ENCODE results near the gene CSTF1.

The CSTF1 gene

DNA sequence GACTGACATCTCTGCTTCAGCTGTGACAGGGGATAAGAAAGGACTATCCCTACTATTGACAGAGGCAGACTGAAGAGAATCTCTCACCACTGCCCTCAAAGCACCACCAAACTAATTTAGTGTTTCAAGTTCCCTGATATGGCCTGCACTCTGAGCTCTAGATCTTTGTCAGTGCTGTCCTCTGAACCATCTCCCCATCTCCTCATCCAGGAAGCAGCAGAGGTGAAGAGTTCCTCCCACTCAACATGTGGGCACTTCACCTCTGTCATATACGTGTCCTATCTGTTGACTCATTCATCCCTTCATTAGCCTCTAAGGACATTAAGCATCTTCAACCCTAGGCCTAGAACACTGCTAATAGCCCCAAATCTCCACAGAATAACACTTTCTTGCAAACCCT lies 19.6 kb upstream of the CSTF1 start:
- Histone ChIP-seq H3K4ac (ENCODE audit: low read depth, low read length) (no peak overlapping the region), H3K9ac (ENCODE audit: low read length) (no peak overlapping the region), H2AK5ac (ENCODE audit: low read length) (no peak overlapping the region), H2BK120ac (ENCODE audit: low read depth, low read length) (no peak overlapping the region), H3K79me1 (ENCODE audit: low read length) (peaks cover 11% of the 10 kb centered on the region), H3K56ac (ENCODE audit: low read length) (no peak overlapping the region), H3K4me3 (ENCODE audit: low read length) (no peak overlapping the region), H3K23ac (ENCODE audit: low read length) (no peak overlapping the region), H4K8ac (ENCODE audit: low read depth, low read length) (no peak overlapping the region), H3K27ac (ENCODE audit: low read depth, low read length) (no peak overlapping the region), H2BK15ac (replicated peaks; ENCODE audit: low read depth) (no peak overlapping the region), H3K36me3 (ENCODE audit: control insufficient read depth, insufficient read depth, low read length) (peaks cover 11% of the 10 kb centered on the region), H3K27me3 (ENCODE audit: insufficient read depth, low read length, poor library complexity) (no peaks in the 10 kb centered on the region), H2BK5ac (ENCODE audit: low read length) (no peak overlapping the region), H3K4me1 (ENCODE audit: control insufficient read depth, low read depth, low read length) (no peaks in the 10 kb centered on the region), H3K18ac (ENCODE audit: low read length) (no peak overlapping the region), H4K5ac (ENCODE audit: low read length) (no peak overlapping the region), H3K79me2 (ENCODE audit: control insufficient read depth, insufficient read depth, low read length) (peaks cover under 1% of the 10 kb centered on the region), H3K4me2 (ENCODE audit: low read length) (no peak overlapping the region)
- WGBS (ENCODE audit: extremely low coverage, insufficient coverage, low lambda C conversion rate): no CpG with 5 or more reads among the region's 1 CpG
- no peak for DNase-seq

DNA sequence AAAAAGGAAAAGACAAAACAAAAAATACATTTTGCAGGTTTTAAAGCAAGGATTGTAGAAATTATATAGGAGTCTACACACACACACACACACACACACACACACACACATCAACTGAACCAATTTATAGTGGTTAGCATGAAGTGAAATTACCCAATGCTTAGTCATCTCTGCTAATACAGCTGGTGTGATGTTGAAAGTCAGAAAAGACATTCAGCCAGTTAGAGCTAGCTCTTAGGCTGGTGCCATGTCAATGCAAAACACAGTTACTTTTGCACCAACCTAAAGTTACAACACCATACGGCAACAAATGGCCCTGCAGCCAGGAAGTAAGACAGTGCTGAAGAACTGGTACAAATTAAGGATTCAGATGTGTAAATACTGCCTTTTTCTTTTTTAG lies 18.5 kb upstream of the CSTF1 start:
- WGBS (ENCODE audit: extremely low coverage, insufficient coverage, low lambda C conversion rate): no CpG with 5 or more reads among the region's 1 CpG
- Histone ChIP-seq H4K8ac (ENCODE audit: low read depth, low read length) (no peak overlapping the region), H3K4me3 (ENCODE audit: low read length) (no peak overlapping the region)

DNA sequence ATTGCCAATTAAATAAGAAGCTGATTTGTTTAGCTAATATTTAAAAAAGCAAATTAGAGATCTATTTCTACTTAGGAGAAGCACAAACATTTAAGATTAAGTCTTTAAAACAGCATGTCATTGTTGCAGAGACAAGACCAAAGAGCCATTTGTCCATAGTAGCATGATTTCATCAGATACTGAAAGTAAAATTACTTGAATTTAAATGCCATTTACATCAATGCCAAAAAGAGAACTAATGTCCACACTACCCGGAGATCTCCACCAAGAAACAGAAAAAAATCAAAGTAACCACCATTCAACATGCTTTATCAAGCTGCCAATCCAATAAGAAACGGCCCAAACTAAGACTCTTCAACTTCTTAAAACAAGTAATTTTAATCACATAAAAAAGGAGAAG lies 16.1 kb upstream of the CSTF1 start:
- Histone ChIP-seq H3K27ac (ENCODE audit: low read depth, low read length) (no peak overlapping the region), H4K5ac (ENCODE audit: low read length) (no peak overlapping the region), H3K79me2 (ENCODE audit: control insufficient read depth, insufficient read depth, low read length) (peaks cover 4% of the 10 kb centered on the region), H2BK5ac (ENCODE audit: low read length) (no peak overlapping the region), H3K79me1 (ENCODE audit: low read length) (peaks cover 13% of the 10 kb centered on the region), H3K4me3 (ENCODE audit: low read length) (no peak overlapping the region), H3K56ac (ENCODE audit: low read length) (no peak overlapping the region), H3K9ac (ENCODE audit: low read length) (no peak overlapping the region), H2BK15ac (replicated peaks; ENCODE audit: low read depth) (no peak overlapping the region), H3K18ac (ENCODE audit: low read length) (no peak overlapping the region), H3K4ac (ENCODE audit: low read depth, low read length) (no peak overlapping the region), H2AK5ac (ENCODE audit: low read length) (no peak overlapping the region), H3K27me3 (ENCODE audit: insufficient read depth, low read length, poor library complexity) (no peaks in the 10 kb centered on the region), H3K4me1 (ENCODE audit: control insufficient read depth, low read depth, low read length) (no peaks in the 10 kb centered on the region), H3K23ac (ENCODE audit: low read length) (no peak overlapping the region), H3K36me3 (ENCODE audit: control insufficient read depth, insufficient read depth, low read length) (peaks cover 11% of the 10 kb centered on the region), H3K4me2 (ENCODE audit: low read length) (no peak overlapping the region), H4K8ac (ENCODE audit: low read depth, low read length) (no peak overlapping the region), H2BK120ac (ENCODE audit: low read depth, low read length) (no peak overlapping the region)
- DNase-seq: no peak
- WGBS (ENCODE audit: extremely low coverage, insufficient coverage, low lambda C conversion rate): no CpG with 5 or more reads among the region's 2 CpGs

More for the DNA sequence above, 18.5 kb upstream of the CSTF1 start:
- Histone ChIP-seq H3K18ac (ENCODE audit: low read length) (no peak overlapping the region), H3K27me3 (ENCODE audit: insufficient read depth, low read length, poor library complexity) (no peaks in the 10 kb centered on the region), H4K5ac (ENCODE audit: low read length) (no peak overlapping the region), H3K4ac (ENCODE audit: low read depth, low read length) (no peak overlapping the region), H3K36me3 (ENCODE audit: control insufficient read depth, insufficient read depth, low read length) (peaks cover 11% of the 10 kb centered on the region), H2BK15ac (replicated peaks; ENCODE audit: low read depth) (no peak overlapping the region), H2AK5ac (ENCODE audit: low read length) (no peak overlapping the region), H3K23ac (ENCODE audit: low read length) (no peak overlapping the region), H2BK120ac (ENCODE audit: low read depth, low read length) (no peak overlapping the region), H3K27ac (ENCODE audit: low read depth, low read length) (no peak overlapping the region), H2BK5ac (ENCODE audit: low read length) (no peak overlapping the region), H3K79me1 (ENCODE audit: low read length) (peaks cover 13% of the 10 kb centered on the region), H3K56ac (ENCODE audit: low read length) (no peak overlapping the region), H3K79me2 (ENCODE audit: control insufficient read depth, insufficient read depth, low read length) (peaks cover 4% of the 10 kb centered on the region), H3K9ac (ENCODE audit: low read length) (no peak overlapping the region), H3K4me1 (ENCODE audit: control insufficient read depth, low read depth, low read length) (no peaks in the 10 kb centered on the region), H3K4me2 (ENCODE audit: low read length) (no peak overlapping the region)
- DNase-seq: no peak

DNA sequence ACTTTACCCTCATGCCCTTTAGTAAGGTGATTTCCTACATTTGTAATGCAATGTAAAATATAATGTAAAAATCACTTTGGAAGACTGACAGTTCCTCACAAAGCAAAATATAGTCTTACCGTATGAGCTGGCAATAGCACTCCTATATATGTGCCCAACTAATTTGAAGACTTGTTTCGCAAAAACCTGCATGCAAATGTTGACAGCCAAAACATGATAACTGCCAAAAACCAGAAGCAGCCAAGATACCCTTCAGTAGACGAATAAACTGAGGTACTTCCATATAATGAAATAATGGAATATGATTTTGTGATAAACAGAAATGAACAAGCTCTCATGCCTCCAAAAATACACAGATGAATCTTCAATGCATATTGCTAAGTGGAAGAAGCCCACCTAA lies 14.1 kb upstream of the CSTF1 start:
- H3K27me3 ChIP-seq (ENCODE audit: insufficient read depth, low read length, poor library complexity): no peaks in the 10 kb centered on the region
- H2BK120ac ChIP-seq (ENCODE audit: low read depth, low read length): no peak overlapping the region
- no peak for DNase-seq
- no peak overlapping the region for H3K23ac ChIP-seq (ENCODE audit: low read length)
- no CpG with 5 or more reads among the region's 3 CpGs for WGBS (ENCODE audit: extremely low coverage, insufficient coverage, low lambda C conversion rate)
- no peaks in the 10 kb centered on the region for H3K4me1 ChIP-seq (ENCODE audit: control insufficient read depth, low read depth, low read length)
- H4K5ac ChIP-seq (ENCODE audit: low read length): no peak overlapping the region
- H3K4ac ChIP-seq (ENCODE audit: low read depth, low read length): no peak overlapping the region
- H3K27ac ChIP-seq (ENCODE audit: low read depth, low read length): no peak overlapping the region
- H3K18ac ChIP-seq (ENCODE audit: low read length): no peak overlapping the region
- no peak overlapping the region for H4K8ac ChIP-seq (ENCODE audit: low read depth, low read length)
- H3K79me1 ChIP-seq (ENCODE audit: low read length): peaks cover 15% of the 10 kb centered on the region
- H2BK15ac ChIP-seq (replicated peaks; ENCODE audit: low read depth): no peak overlapping the region
- no peak overlapping the region for H3K4me2 ChIP-seq (ENCODE audit: low read length)
- no peak overlapping the region for H3K56ac ChIP-seq (ENCODE audit: low read length)
- peaks cover 11% of the 10 kb centered on the region for H3K79me2 ChIP-seq (ENCODE audit: control insufficient read depth, insufficient read depth, low read length)
- peaks cover 7% of the 10 kb centered on the region for H3K36me3 ChIP-seq (ENCODE audit: control insufficient read depth, insufficient read depth, low read length)
- no peak overlapping the region for H3K4me3 ChIP-seq (ENCODE audit: low read length)
- no peak overlapping the region for H3K9ac ChIP-seq (ENCODE audit: low read length)
- H2AK5ac ChIP-seq (ENCODE audit: low read length): no peak overlapping the region
- H2BK5ac ChIP-seq (ENCODE audit: low read length): no peak overlapping the region

DNA sequence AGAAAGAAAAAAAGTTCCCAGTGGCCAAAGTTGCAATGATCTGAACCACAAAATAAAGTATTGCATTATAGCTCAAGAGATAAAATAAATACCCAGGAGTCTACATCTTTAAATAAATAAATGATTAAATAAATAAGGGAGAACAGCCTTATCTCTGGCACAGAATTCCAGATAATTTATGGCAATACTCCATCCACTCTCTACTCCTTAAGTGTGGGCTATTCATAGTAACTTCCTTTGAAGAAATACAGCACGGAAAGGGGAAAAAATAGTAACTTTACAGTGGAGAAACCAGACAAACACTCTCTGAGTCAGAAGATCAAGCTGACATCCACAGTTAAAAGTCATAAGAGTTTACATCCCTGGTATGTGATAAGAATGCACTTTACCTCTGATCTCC lies 12.1 kb upstream of the CSTF1 start:
- Histone ChIP-seq H3K27ac (ENCODE audit: low read depth, low read length) (no peak overlapping the region), H2BK5ac (ENCODE audit: low read length) (no peak overlapping the region), H3K36me3 (ENCODE audit: control insufficient read depth, insufficient read depth, low read length) (peaks cover 11% of the 10 kb centered on the region)

DNA sequence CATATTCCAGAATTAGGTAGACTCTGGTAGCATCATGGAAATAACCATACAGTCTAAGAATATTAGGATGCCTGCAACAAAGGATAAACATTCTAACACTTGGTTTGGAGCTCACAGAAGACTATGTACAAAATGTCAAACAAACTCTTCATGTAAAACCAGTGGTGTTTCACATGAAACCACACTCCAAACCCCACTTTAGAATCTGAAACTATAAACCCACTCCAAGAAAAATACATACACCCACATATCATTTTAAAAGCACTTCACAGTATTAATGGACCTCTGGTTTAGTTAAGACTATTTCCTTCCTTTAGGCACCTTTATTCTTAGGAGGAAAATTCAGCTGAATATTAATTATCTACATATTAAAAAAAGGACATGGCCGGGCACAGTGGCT lies 10.9 kb upstream of the CSTF1 start:
- no CpG with 5 or more reads among the region's 1 CpG for WGBS (ENCODE audit: extremely low coverage, insufficient coverage, low lambda C conversion rate)
- Histone ChIP-seq H4K5ac (ENCODE audit: low read length) (no peak overlapping the region), H3K23ac (ENCODE audit: low read length) (no peak overlapping the region), H3K9ac (ENCODE audit: low read length) (no peak overlapping the region), H2AK5ac (ENCODE audit: low read length) (no peak overlapping the region), H3K4me3 (ENCODE audit: low read length) (no peak overlapping the region), H3K4ac (ENCODE audit: low read depth, low read length) (no peak overlapping the region), H2BK5ac (ENCODE audit: low read length) (no peak overlapping the region), H2BK120ac (ENCODE audit: low read depth, low read length) (no peak overlapping the region), H3K4me2 (ENCODE audit: low read length) (no peak overlapping the region), H3K79me1 (ENCODE audit: low read length) (peaks cover 27% of the 10 kb centered on the region), H3K36me3 (ENCODE audit: control insufficient read depth, insufficient read depth, low read length) (peaks cover 15% of the 10 kb centered on the region), H3K27ac (ENCODE audit: low read depth, low read length) (no peak overlapping the region), H2BK15ac (replicated peaks; ENCODE audit: low read depth) (no peak overlapping the region), H3K27me3 (ENCODE audit: insufficient read depth, low read length, poor library complexity) (no peaks in the 10 kb centered on the region), H3K18ac (ENCODE audit: low read length) (no peak overlapping the region), H3K79me2 (ENCODE audit: control insufficient read depth, insufficient read depth, low read length) (peaks cover 25% of the 10 kb centered on the region), H4K8ac (ENCODE audit: low read depth, low read length) (no peak overlapping the region), H3K56ac (ENCODE audit: low read length) (no peak overlapping the region), H3K4me1 (ENCODE audit: control insufficient read depth, low read depth, low read length) (no peaks in the 10 kb centered on the region)
- no peak for DNase-seq

More for the DNA sequence above, 12.1 kb upstream of the CSTF1 start:
- no CpG with 5 or more reads among the region's 1 CpG for WGBS (ENCODE audit: extremely low coverage, insufficient coverage, low lambda C conversion rate)
- Histone ChIP-seq H2BK15ac (replicated peaks; ENCODE audit: low read depth) (no peak overlapping the region), H2AK5ac (ENCODE audit: low read length) (no peak overlapping the region), H3K18ac (ENCODE audit: low read length) (no peak overlapping the region), H3K4me2 (ENCODE audit: low read length) (no peak overlapping the region), H3K79me1 (ENCODE audit: low read length) (peaks cover 22% of the 10 kb centered on the region), H3K23ac (ENCODE audit: low read length) (no peak overlapping the region), H4K8ac (ENCODE audit: low read depth, low read length) (no peak overlapping the region), H3K9ac (ENCODE audit: low read length) (no peak overlapping the region), H3K4ac (ENCODE audit: low read depth, low read length) (no peak overlapping the region), H3K4me3 (ENCODE audit: low read length) (no peak overlapping the region), H3K56ac (ENCODE audit: low read length) (no peak overlapping the region), H2BK120ac (ENCODE audit: low read depth, low read length) (no peak overlapping the region), H4K5ac (ENCODE audit: low read length) (no peak overlapping the region), H3K79me2 (ENCODE audit: control insufficient read depth, insufficient read depth, low read length) (peaks cover 18% of the 10 kb centered on the region), H3K4me1 (ENCODE audit: control insufficient read depth, low read depth, low read length) (no peaks in the 10 kb centered on the region), H3K27me3 (ENCODE audit: insufficient read depth, low read length, poor library complexity) (no peaks in the 10 kb centered on the region)
- DNase-seq: no peak
